VCaP (cell line): Measurements from ENCODE around the gene FERMT1.

Experiments used
- H3K27ac ChIP-seq: fragments of 450-650 bp; 2 replicates; pipeline ENCODE4 v1.5.1; 2017
- TF ChIP-seq, protein P1 (sequence below): fragments of 450-650 bp; conservative IDR thresholded peaks from 2 replicates; pipeline ENCODE4 v1.5.1; 2017; ENCODE audit warnings: mild to moderate bottlenecking, moderate library complexity

The FERMT1 gene

GRCh38 chr20:6081236-6081635 lies 41.6 kb downstream of the FERMT1 start:
- no peak overlapping the region for H3K27ac ChIP-seq
- TF ChIP-seq, protein P1, sequence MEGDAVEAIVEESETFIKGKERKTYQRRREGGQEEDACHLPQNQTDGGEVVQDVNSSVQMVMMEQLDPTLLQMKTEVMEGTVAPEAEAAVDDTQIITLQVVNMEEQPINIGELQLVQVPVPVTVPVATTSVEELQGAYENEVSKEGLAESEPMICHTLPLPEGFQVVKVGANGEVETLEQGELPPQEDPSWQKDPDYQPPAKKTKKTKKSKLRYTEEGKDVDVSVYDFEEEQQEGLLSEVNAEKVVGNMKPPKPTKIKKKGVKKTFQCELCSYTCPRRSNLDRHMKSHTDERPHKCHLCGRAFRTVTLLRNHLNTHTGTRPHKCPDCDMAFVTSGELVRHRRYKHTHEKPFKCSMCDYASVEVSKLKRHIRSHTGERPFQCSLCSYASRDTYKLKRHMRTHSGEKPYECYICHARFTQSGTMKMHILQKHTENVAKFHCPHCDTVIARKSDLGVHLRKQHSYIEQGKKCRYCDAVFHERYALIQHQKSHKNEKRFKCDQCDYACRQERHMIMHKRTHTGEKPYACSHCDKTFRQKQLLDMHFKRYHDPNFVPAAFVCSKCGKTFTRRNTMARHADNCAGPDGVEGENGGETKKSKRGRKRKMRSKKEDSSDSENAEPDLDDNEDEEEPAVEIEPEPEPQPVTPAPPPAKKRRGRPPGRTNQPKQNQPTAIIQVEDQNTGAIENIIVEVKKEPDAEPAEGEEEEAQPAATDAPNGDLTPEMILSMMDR = no peak

DNA sequence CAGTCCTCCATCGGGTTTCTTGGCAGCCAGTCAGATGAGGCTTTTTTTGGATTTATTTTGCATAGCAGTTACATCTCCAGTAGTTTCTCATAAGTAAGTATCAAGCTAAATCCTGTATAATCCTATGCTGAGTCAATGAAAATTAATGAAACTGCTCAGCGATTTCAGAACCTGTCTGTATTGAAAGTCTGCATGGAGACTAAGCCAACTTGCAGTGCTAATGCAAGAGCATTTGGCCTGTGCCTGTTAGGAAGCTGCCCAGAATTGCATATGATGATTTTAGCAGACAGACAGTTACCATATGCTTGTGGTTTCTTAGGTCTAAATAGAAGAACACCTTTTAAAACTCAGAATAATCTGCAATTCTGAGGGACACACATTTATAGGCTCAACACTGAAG lies 43.8 kb downstream of the FERMT1 start:
- H3K27ac ChIP-seq = no peak overlapping the region
- TF ChIP-seq, protein P1 = no peak

DNA sequence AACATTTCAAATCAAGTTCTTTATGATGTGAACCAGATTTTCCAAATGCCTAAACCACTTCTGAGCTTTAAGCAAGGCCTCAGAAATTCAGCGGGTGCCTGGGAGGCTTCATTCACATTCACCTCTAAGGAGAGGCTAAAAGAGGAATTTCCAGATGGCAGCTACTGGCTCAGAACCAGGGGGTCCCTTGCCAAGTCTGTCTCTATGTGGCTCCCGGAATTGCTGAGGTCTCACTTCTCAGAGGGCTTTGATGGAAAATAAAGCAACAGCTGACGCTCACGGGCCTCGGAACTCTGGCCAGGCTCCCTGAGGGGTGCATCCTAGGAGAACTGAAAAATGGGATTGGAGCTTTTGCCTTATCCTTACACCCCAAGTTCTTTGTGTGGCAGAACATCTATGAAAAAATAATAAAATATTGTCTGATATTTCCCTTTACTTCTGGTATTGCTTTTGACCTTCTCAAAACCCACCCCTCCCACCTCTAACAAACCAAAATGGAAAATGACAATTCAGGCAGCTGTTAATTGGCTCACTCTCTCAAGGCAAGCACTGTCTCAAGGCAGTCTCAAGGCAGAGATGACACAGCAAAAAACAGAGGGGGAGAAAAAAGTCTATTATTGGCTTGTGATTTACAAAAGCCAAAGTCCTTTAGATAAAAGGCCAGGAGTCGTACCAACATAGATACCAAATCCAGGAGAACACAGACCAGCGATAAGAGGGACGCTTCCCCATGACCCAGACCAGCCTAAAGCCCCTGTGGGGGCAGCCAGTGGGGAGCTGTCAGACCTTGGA lies 47.2 kb downstream of the FERMT1 start:
- TF ChIP-seq, protein P1 = no peak
- H3K27ac ChIP-seq = no peak overlapping the region

GRCh38 chr20:6074784-6075183 lies 48.0 kb downstream of the FERMT1 start:
- TF ChIP-seq, protein P1 = no peak
- H3K27ac ChIP-seq = no peak overlapping the region

GRCh38 chr20:6074145-6074561 lies 48.7 kb downstream of the FERMT1 start:
- no peak overlapping the region for H3K27ac ChIP-seq
- TF ChIP-seq, protein P1 = peak; percentile 54

DNA sequence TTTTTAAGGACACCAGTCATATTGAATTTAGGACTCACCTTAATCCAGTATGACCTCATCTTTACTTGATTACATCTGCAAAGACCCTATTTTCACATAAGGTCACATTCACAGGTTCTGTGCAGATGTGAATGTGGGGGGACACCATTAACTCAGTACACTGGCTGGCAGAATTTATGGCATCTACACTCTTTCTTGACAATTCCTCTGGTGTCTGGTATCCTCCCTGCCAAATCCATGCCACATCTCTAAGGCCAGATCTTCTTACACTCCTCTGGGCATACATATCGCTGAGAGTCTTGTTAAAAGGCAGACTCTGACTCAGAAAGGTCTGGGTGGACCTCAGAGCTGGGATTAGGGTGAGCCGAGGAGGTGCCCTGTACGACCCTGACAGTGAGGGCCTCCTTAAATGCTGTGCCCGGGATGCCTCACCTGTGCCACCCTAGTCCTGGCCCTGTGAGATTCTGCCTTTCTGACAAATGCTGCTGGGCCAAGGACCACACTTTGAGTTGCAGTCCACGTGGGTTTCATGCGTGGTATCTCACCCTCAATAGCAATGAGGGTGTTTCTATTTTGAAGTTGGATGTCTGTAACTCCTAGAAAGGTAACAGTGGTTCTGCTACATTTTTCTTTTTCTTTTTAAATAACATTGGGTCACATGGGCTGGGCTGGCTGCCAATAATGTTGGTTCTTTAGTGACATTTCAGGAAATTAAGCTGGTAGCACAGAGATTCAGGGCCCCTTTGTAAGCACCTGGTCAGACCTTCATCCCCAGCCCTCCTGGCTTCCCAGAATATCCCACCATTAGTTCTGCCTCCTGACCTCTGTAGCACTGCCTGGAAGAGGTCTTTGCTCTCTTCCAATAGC lies 51.8 kb downstream of the FERMT1 start:
- no peak overlapping the region for H3K27ac ChIP-seq
- TF ChIP-seq, protein P1 = no peak

DNA sequence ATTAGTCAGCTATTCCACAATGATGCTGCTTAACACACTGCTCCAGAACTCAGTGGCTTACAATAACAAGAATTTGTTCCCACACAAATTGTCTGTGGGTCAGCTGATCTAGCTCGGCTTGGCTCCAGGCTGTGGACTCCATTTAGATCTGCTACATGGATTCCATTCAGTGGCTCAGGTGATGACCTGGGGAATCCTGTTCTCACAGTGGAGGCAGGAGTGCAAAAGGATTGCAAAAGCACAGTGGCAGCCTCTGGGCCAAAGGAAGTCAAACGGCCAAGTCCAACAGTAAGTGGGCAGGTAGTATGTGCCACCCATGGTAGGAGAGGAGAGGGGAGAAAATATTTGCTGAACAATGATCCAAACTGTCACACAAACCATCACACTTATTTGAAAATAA lies 53.2 kb downstream of the FERMT1 start:
- TF ChIP-seq, protein P1 = no peak
- no peak overlapping the region for H3K27ac ChIP-seq
